ENCODE results near the gene ZNF804B. TPM values are rescaled to one million over a fixed set of nuclear protein-coding genes. Genes with fewer than 3 reads are reported as not detected.

Gene ZNF804B
- total and polyA plus RNA-seq, 7 donors, result 0.01 to 0.41 (median 0.32) TPM; not detected in 3

- 46 to 71% methylated on average over 2 of the region's 2 CpGs for WGBS, 2 donors
- intact Hi-C loops (cut with DNase I), result no loop called here
- Histone ChIP-seq H3K9me3 (no peaks in the 10 kb centered on the region), H3K36me3 (no peaks in the 10 kb centered on the region), H3K27me3 (no peaks in the 10 kb centered on the region), H3K27ac (no peak overlapping the region), H3K4me3 (no peak overlapping the region), H3K4me1 (no peaks in the 10 kb centered on the region)
- no peak for DNase-seq
- TF ChIP-seq CTCF (IDR thresholded peaks at IDR 0.05) (no peak), POLR2A (IDR thresholded peaks at IDR 0.05) (no peak), POLR2AphosphoS5 (IDR thresholded peaks at IDR 0.05) (no peak), EP300 (IDR thresholded peaks at IDR 0.05) (no peak)
These were observed 270.4 kb downstream of the ZNF804B start for GRCh38 chr7:89029864-89030263.

GRCh38 chr7:89041240-89041639 is 281.7 kb downstream of the ZNF804B start:
- Histone ChIP-seq H3K9me3 (peaks cover 0 to 5% (median 0%) of the 10 kb centered on the region in 4 donors), H3K27ac (no peak overlapping the region), H3K27me3 (no peaks in the 10 kb centered on the region), H3K4me1 (no peaks in the 10 kb centered on the region), H3K4me3 (no peak overlapping the region), H3K36me3 (no peaks in the 10 kb centered on the region)
- TF ChIP-seq POLR2AphosphoS5 (IDR thresholded peaks at IDR 0.05), result no peak
- no peak for TF ChIP-seq CTCF (IDR thresholded peaks at IDR 0.05)
- no peak for TF ChIP-seq EP300 (IDR thresholded peaks at IDR 0.05)
- WGBS, 2 donors, result 43 to 79% methylated on average over 1 of the region's 1 CpG
- intact Hi-C loops (cut with DNase I), result no loop called here
- DNase-seq, result no peak

GRCh38 chr7:89042940-89043339 is 283.4 kb downstream of the ZNF804B start:
- DNase-seq, result no peak
- TF ChIP-seq POLR2AphosphoS5 (IDR thresholded peaks at IDR 0.05), result no peak
- no peak for TF ChIP-seq CTCF (IDR thresholded peaks at IDR 0.05)
- no peak for TF ChIP-seq POLR2A (IDR thresholded peaks at IDR 0.05)
- TF ChIP-seq EP300 (IDR thresholded peaks at IDR 0.05), result no peak
- H3K27ac ChIP-seq, result no peak overlapping the region
- no peaks in the 10 kb centered on the region for H3K36me3 ChIP-seq
- H3K27me3 ChIP-seq, result no peaks in the 10 kb centered on the region
- no peaks in the 10 kb centered on the region for H3K4me1 ChIP-seq
- intact Hi-C loops (cut with DNase I), result no loop called here
- H3K4me3 ChIP-seq, result no peak overlapping the region
- H3K9me3 ChIP-seq, result peaks cover 0 to 5% (median 0%) of the 10 kb centered on the region in 4 donors
- WGBS, 2 donors, result 56 to 78% methylated on average over 3 of the region's 3 CpGs

GRCh38 chr7:89049043-89049442 is 289.5 kb downstream of the ZNF804B start:
- DNase-seq, result no peak

More at GRCh38 chr7:89049043-89049442, 289.5 kb downstream of the ZNF804B start:
- Histone ChIP-seq H3K4me1 (no peaks in the 10 kb centered on the region), H3K36me3 (no peaks in the 10 kb centered on the region), H3K27me3 (no peaks in the 10 kb centered on the region), H3K9me3 (no peaks in the 10 kb centered on the region), H3K27ac (no peak overlapping the region), H3K4me3 (no peak overlapping the region)
- TF ChIP-seq POLR2AphosphoS5 (IDR thresholded peaks at IDR 0.05) (no peak), POLR2A (IDR thresholded peaks at IDR 0.05) (no peak), CTCF (IDR thresholded peaks at IDR 0.05) (no peak), EP300 (IDR thresholded peaks at IDR 0.05) (no peak)
- intact Hi-C loops (cut with DNase I), result no loop called here
- 85 to 88% methylated on average over 3 of the region's 3 CpGs for WGBS, 2 donors

All from sigmoid colon (tissue), 7 donors.